Loucy (cell line): ENCODE data around the gene ACAD9.

Source experiments
- H2AFZ ChIP-seq: fragments of 200-600 bp; sonication (generic); 2 replicates; pipeline ENCODE4 v1.6.0; 2016; ENCODE audit warnings: antibody characterized with exemption, mild to moderate bottlenecking, low read length, moderate library complexity
- H3F3A ChIP-seq: fragments of 200-600 bp; 2 replicates; pipeline ENCODE4 v1.6.0; 2016; ENCODE audit warnings: antibody characterized with exemption, low read depth, mild to moderate bottlenecking
- H3K27me3 ChIP-seq: fragments of 200-600 bp; sonication (generic); 2 replicates; pipeline ENCODE4 v1.6.1; 2014; ENCODE audit warnings: low read length, mild to moderate bottlenecking; ENCODE audit not compliant: insufficient read depth, poor library complexity, severe bottlenecking
- H3K36me3 ChIP-seq: fragments of 200-600 bp; sonication (generic); 2 replicates; pipeline ENCODE4 v1.6.1; 2016; ENCODE audit warnings: low read length; ENCODE audit not compliant: insufficient read depth
- H3K4me1 ChIP-seq: fragments of 200-600 bp; sonication (generic); 2 replicates; pipeline ENCODE4 v1.5.1; 2014; ENCODE audit warnings: low read length, mild to moderate bottlenecking; ENCODE audit not compliant: insufficient read depth, poor library complexity, severe bottlenecking
- H3K4me2 ChIP-seq: fragments of 200-600 bp; sonication (generic); 2 replicates; pipeline ENCODE4 v1.6.0; 2014; ENCODE audit warnings: antibody characterized with exemption, low read length, low read depth, mild to moderate bottlenecking; ENCODE audit not compliant: poor library complexity, severe bottlenecking
- H3K4me3 ChIP-seq: fragments of 200-600 bp; sonication (generic); 2 replicates; pipeline ENCODE4 v1.5.1; 2014; ENCODE audit warnings: low read length, mild to moderate bottlenecking, mixed read lengths; ENCODE audit not compliant: poor library complexity, severe bottlenecking
- H3K79me2 ChIP-seq: fragments of 200-600 bp; sonication (generic); 2 replicates; pipeline ENCODE4 v1.6.1; 2014; ENCODE audit warnings: low read length; ENCODE audit not compliant: insufficient read depth
- H3K9ac ChIP-seq: fragments of 200-600 bp; sonication (generic); 2 replicates; pipeline ENCODE4 v1.6.0; 2014; ENCODE audit warnings: mild to moderate bottlenecking, low read depth, low read length, moderate library complexity; ENCODE audit not compliant: poor library complexity, severe bottlenecking
- H3K9me2 ChIP-seq: fragments of 200-600 bp; sonication (generic); replicated peaks from 2 replicates; pipeline ENCODE4 v1.6.1; 2016; ENCODE audit warnings: low read depth, low read length, mixed read lengths
- H3K9me3 ChIP-seq: fragments of 200-600 bp; sonication (generic); 2 replicates; pipeline ENCODE4 v1.6.1; 2014; ENCODE audit warnings: mild to moderate bottlenecking, antibody characterized with exemption, low read length, low read depth; ENCODE audit not compliant: insufficient read depth
- H4K20me1 ChIP-seq: fragments of 200-600 bp; sonication (generic); 2 replicates; pipeline ENCODE4 v1.6.0; 2014; ENCODE audit warnings: antibody characterized with exemption, low read length, mild to moderate bottlenecking; ENCODE audit not compliant: insufficient read depth, poor library complexity, severe bottlenecking
- EZH2phosphoT487 ChIP-seq: fragments of 200-600 bp; IDR thresholded peaks from 2 replicates; pipeline ENCODE4 v1.6.1; 2018; ENCODE audit warnings: antibody characterized with exemption, mild to moderate bottlenecking, moderate library complexity, borderline replicate concordance
- TF ChIP-seq, protein P1 (sequence below): fragments of 200-600 bp; sonication (generic); conservative IDR thresholded peaks from 2 replicates; pipeline ENCODE4 v1.5.1; 2014; ENCODE audit warnings: mild to moderate bottlenecking, antibody characterized with exemption, low read length

ACAD9 gene

DNA sequence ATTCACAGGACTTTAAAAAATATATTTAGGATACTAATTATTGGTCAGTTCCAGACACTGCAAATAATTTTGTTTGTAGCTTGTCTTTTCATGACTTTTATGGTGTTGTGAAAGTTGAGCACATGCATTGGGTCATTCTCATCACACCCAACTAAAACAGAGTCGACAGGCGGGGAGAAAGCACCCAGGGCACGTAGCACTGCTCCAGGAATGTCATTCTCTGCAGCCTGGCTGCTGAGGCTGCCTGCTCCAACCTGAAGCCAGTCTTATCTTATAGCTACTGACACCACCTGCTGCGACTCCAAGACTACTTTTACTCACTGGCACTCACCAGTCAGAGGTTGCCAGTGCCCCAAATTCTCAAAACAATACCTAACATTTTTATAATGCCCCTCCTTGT is 56.9 kb downstream of the ACAD9 start:
- no peaks in the 10 kb centered on the region for H3F3A ChIP-seq

DNA sequence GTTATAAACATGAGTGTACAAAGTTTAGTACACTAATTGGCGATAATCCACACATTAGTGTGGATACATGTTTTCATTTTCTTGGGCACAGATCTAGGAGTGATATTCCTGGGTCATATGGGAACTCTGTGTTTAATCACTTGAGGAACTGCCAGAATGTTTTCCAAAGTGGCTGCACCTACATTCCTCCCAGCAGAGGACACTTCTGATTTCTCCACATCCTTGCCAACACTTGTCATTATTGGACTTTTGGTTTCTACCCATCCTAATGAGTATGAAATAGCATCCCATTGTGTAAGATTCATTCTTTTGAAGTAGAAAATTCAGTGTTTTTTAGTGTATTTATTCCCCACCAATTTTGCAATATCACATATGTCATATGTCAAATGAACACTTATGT is 60.8 kb downstream of the ACAD9 start:
- Histone ChIP-seq H3K36me3 (no peaks in the 10 kb centered on the region), H3K4me3 (no peak overlapping the region), H4K20me1 (no peaks in the 10 kb centered on the region), H3K27me3 (no peaks in the 10 kb centered on the region), H3K4me1 (no peaks in the 10 kb centered on the region), H3K9me3 (no peaks in the 10 kb centered on the region), H2AFZ (no peak overlapping the region), H3K9me2 (no peaks in the 10 kb centered on the region), H3F3A (no peaks in the 10 kb centered on the region), H3K4me2 (no peak overlapping the region), H3K79me2 (no peaks in the 10 kb centered on the region), H3K9ac (no peak overlapping the region)
- TF ChIP-seq EZH2phosphoT487, result no peak

More for the DNA sequence above, 56.9 kb downstream of the ACAD9 start:
- TF ChIP-seq, protein P1, sequence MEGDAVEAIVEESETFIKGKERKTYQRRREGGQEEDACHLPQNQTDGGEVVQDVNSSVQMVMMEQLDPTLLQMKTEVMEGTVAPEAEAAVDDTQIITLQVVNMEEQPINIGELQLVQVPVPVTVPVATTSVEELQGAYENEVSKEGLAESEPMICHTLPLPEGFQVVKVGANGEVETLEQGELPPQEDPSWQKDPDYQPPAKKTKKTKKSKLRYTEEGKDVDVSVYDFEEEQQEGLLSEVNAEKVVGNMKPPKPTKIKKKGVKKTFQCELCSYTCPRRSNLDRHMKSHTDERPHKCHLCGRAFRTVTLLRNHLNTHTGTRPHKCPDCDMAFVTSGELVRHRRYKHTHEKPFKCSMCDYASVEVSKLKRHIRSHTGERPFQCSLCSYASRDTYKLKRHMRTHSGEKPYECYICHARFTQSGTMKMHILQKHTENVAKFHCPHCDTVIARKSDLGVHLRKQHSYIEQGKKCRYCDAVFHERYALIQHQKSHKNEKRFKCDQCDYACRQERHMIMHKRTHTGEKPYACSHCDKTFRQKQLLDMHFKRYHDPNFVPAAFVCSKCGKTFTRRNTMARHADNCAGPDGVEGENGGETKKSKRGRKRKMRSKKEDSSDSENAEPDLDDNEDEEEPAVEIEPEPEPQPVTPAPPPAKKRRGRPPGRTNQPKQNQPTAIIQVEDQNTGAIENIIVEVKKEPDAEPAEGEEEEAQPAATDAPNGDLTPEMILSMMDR, result no peak
- TF ChIP-seq EZH2phosphoT487, result no peak
- Histone ChIP-seq H3K4me1 (no peaks in the 10 kb centered on the region), H4K20me1 (no peaks in the 10 kb centered on the region), H3K79me2 (no peaks in the 10 kb centered on the region), H3K27me3 (no peaks in the 10 kb centered on the region), H3K9me3 (no peaks in the 10 kb centered on the region), H3K4me2 (no peak overlapping the region), H3K9me2 (no peaks in the 10 kb centered on the region), H3K36me3 (no peaks in the 10 kb centered on the region), H2AFZ (no peak overlapping the region), H3K4me3 (no peak overlapping the region), H3K9ac (no peak overlapping the region)

DNA sequence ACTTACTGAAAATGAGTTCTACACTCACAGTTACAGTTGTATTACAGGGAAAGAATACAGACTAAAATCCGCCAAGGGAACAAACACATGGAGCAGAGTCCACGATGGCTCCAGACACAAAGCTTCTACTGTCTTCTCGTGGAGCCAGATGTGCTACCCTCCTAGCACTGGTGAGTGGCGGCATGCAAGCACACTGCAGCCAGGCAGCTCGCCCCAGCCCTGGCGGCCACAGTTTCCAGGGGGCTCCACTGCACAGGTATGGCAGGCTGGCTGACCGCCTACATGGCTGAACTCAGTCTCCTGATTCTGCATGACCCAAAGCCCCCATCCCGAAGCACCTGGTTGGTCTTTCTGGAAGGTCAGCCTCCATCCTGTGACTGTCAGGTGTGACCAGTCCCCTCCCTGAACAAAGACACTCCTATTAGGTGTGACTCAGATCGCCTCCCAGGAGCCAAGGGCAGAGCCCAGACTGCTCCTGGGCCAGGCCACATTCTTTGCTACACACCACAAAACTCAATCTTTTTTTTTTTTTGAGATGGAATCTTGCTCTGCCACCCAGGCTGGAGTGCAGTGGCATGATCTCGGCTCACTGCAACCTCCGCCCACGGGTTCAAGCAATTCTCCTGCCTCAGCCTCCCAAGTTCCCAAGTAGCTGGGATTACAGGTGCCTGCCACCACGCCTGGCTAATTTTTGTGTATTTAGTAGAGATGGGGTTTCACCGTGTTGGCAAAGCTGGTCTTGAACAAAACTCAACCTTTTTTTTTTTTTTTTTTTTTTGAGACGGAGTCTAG is 62.9 kb downstream of the ACAD9 start:
- Histone ChIP-seq H3K9me3 (no peaks in the 10 kb centered on the region), H2AFZ (no peak overlapping the region), H3F3A (no peaks in the 10 kb centered on the region), H3K36me3 (no peaks in the 10 kb centered on the region), H4K20me1 (no peaks in the 10 kb centered on the region), H3K27me3 (no peaks in the 10 kb centered on the region), H3K79me2 (no peaks in the 10 kb centered on the region), H3K9me2 (no peaks in the 10 kb centered on the region), H3K4me3 (no peak overlapping the region), H3K4me1 (no peaks in the 10 kb centered on the region), H3K4me2 (no peak overlapping the region), H3K9ac (no peak overlapping the region)
- no peak for TF ChIP-seq EZH2phosphoT487
- TF ChIP-seq, protein P1, result no peak
